Adrenal gland (tissue), 19 donors: ENCODE data around the gene COX7C. TPM values are rescaled to one million over a fixed set of nuclear protein-coding genes. Genes with fewer than 3 reads are reported as not detected.
"Not testable (repeated sequence)": the region's sequence is repeated elsewhere in the genome, so short reads cannot be mapped to it uniquely, and the experiment has no call there.

Experiments
- DNase-seq, 7 donors: peaks; one replicate each; pipeline ENCODE4 v3.0.0-alpha.2; 2019 to 2020
- H3K27ac ChIP-seq, 5 donors: fragments of 200-600 bp; sonication (generic) in 4 of 5; 1 replicate in 3 of 5; 2 replicates in 2 of 5; pipeline versions ENCODE4 v1.5.1 to v1.8.0; 2016 to 2020; ENCODE audit warnings: mild to moderate bottlenecking in 1 of 5
- H3K27me3 ChIP-seq: fragments of 200-600 bp; 2 replicates; pipeline ENCODE4 v1.8.0; 2021
- H3K36me3 ChIP-seq, 2 donors: fragments of 200-600 bp; replicated peaks in 1 of 2; 1 replicate in 1 of 2; 2 replicates in 1 of 2; pipeline versions ENCODE4 v1.5.1 to v1.8.0; 2018 to 2022
- H3K4me1 ChIP-seq, 2 donors: fragments of 200-600 bp; replicated peaks in 1 of 2; 1 replicate in 1 of 2; 2 replicates in 1 of 2; pipeline versions ENCODE4 v1.5.1 to v1.8.0; 2018 to 2021
- H3K4me3 ChIP-seq, 4 donors: fragments of 200-600 bp; sonication (generic) in 3 of 4; one replicate each; pipeline ENCODE4 v1.5.1; 2016 to 2018
- H3K9me3 ChIP-seq, 3 donors: fragments of 200-600 bp; sonication (generic) in 1 of 3; replicated peaks in 1 of 3; 1 replicate in 2 of 3; 2 replicates in 1 of 3; pipeline versions ENCODE4 v1.5.1 to v1.8.0; 2016 to 2021
- POLR2A ChIP-seq, 2 donors: fragments of 450-650 bp; IDR thresholded peaks; one replicate each; pipeline ENCODE4 v1.6.1; 2017; ENCODE audit warnings: antibody characterized with exemption in 2 of 2, mild to moderate bottlenecking in 2 of 2, moderate library complexity in 1 of 2
- WGBS, 4 donors: extraction: QIAGEN DNeasy Blood & Tissue Kit in 2 of 4; methylation state at CpG; one replicate each; pipeline versions ENCODE4 v1.1.5 to v1.1.7; 2013 to 2017; 5-methylcytosine and 5-hydroxymethylcytosine counted together
- intact Hi-C, 2 donors: fragments of 100-400 bp; cut with DNase I; formaldehyde crosslinking; loops; one replicate each; pipeline versions ENCODE4 v1.14.1 to v1.15.0; 2022 to 2023
- long read RNA-seq, 10 donors: library from polyadenylated mRNA in 3 of 10; unstranded in 2 of 10; stranded (forward) in 1 of 10; transcript quantifications; one replicate each; pipeline ENCODE4 v2.0.0 and lab custom pipeline, GENCODE V29; 2021 to 2026
- polyA plus RNA-seq, 3 donors: library from polyadenylated mRNA; stranded (reverse); fragments of 200-250 nt in 2 of 3; fragments of 350-450 nt in 1 of 3; fragmentation: Illumina TruSeq in 1 of 3; extraction: RNeasy Lipid Tissue Mini Kit (QIAGEN cat#74804) in 1 of 3; gene quantifications; one replicate each; pipeline ENCODE4 v1.2.3, GENCODE V29; 2013 to 2014
- total RNA-seq, 9 donors: library from RNA; depleted of rRNA in 4 of 9; stranded (reverse); fragments of >200 nt in 4 of 9; fragments of 120-200 nt in 1 of 9; fragmentation: NEBNext Ultra II Directional in 1 of 9; extraction: Animal tissue kit (Norgen Biotek cat#: 25700) in 1 of 9; gene quantifications; one replicate each; pipeline versions ENCODE4 v1.1.0 to v1.2.4, GENCODE V29; 2013 to 2023
- TF ChIP-seq, protein P1 (sequence below), 6 experiments: fragments of 450-650 bp in 4 of 6; fragments of 200-600 bp in 2 of 6; sonication (generic) in 1 of 6; IDR thresholded peaks; 1 replicate in 5 of 6; 2 replicates in 1 of 6; pipeline versions ENCODE4 v1.5.1 to v1.8.0; 2016 to 2021; ENCODE audit warnings: antibody characterized with exemption in 6 of 6, mild to moderate bottlenecking in 2 of 6, moderate library complexity in 1 of 6
- donor health status: healthy with polysubstance abuse.
- donor health status: Bipolar disorder and iron deficiency.
- donor health status: DM: yes; HTN: yes; CAD: no.
- donor health status: DM: no; HTN: no; CAD: no.
- donor health status: DM: no; HTN: no; CAD: no.
- donor health status: DM: yes; HTN: yes; CAD: no.

The COX7C gene, protein sequence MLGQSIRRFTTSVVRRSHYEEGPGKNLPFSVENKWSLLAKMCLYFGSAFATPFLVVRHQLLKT
- 100 to 1,000 TPM; 197 to 829 (median 632) TPM for total RNA-seq
- polyA plus RNA-seq, result 100 to 1,000 TPM; 550 to 934 (median 628) TPM
- long read RNA-seq, donor 1, transcript COX7C-205 (3 exons, 369 nt), result minor isoform, 47 of 745 reads
- long read RNA-seq, donor 1, transcript COX7C-201 (3 exons, 666 nt), result major isoform, 557 of 745 reads
- long read RNA-seq, donor 1, transcript COX7C-203 (2 exons, 1,584 nt), result minor isoform, 8 of 745 reads
- long read RNA-seq, donor 1, partial matches to known transcripts, result 55 of 745 reads
- long read RNA-seq, donor 1, other reads (novel, unspliced or antisense), result 75 of 745 reads
- long read RNA-seq, donor 2, transcript COX7C-205 (3 exons, 369 nt), result minor isoform, 43 of 578 reads
- long read RNA-seq, donor 2, transcript COX7C-201 (3 exons, 666 nt), result major isoform, 462 of 578 reads
- long read RNA-seq, donor 2, partial matches to known transcripts, result 26 of 578 reads
- long read RNA-seq, donor 2, other reads (novel, unspliced or antisense), result 43 of 578 reads
- long read RNA-seq, donor 3, transcript COX7C-201 (3 exons, 666 nt), result major isoform, 394 of 552 reads
- long read RNA-seq, donor 3, transcript COX7C-205 (3 exons, 369 nt), result minor isoform, 37 of 552 reads
- long read RNA-seq, donor 3, partial matches to known transcripts, result 67 of 552 reads
- long read RNA-seq, donor 3, other reads (novel, unspliced or antisense), result 53 of 552 reads
- long read RNA-seq, donor 4, transcript COX7C-201 (3 exons, 666 nt), result major isoform, 601 of 697 reads
- long read RNA-seq, donor 4, transcript COX7C-205 (3 exons, 369 nt), result minor isoform, 71 of 697 reads
- long read RNA-seq, donor 4, partial matches to known transcripts, result 0 of 697 reads
- long read RNA-seq, donor 4, other reads (novel, unspliced or antisense), result 25 of 697 reads
- long read RNA-seq, donor 5, transcript COX7C-205 (3 exons, 369 nt), result minor isoform, 34 of 375 reads
- long read RNA-seq, donor 5, transcript COX7C-201 (3 exons, 666 nt), result major isoform, 336 of 375 reads
- long read RNA-seq, donor 5, partial matches to known transcripts, result 1 of 375 reads
- long read RNA-seq, donor 5, other reads (novel, unspliced or antisense), result 4 of 375 reads
- long read RNA-seq, donor 6, transcript COX7C-205 (3 exons, 369 nt), result minor isoform, 58 of 639 reads
- long read RNA-seq, donor 6, transcript COX7C-201 (3 exons, 666 nt), result major isoform, 556 of 639 reads
- long read RNA-seq, donor 6, partial matches to known transcripts, result 0 of 639 reads
- long read RNA-seq, donor 6, other reads (novel, unspliced or antisense), result 24 of 639 reads
- long read RNA-seq, donor 7, transcript COX7C-205 (3 exons, 369 nt), result minor isoform, 33 of 408 reads
- long read RNA-seq, donor 7, transcript COX7C-201 (3 exons, 666 nt), result major isoform, 307 of 408 reads
- long read RNA-seq, donor 7, partial matches to known transcripts, result 26 of 408 reads
- long read RNA-seq, donor 7, other reads (novel, unspliced or antisense), result 39 of 408 reads
- long read RNA-seq, donor 8, transcript COX7C-203 (2 exons, 1,584 nt), result minor isoform, 7 of 561 reads
- long read RNA-seq, donor 8, transcript COX7C-201 (3 exons, 666 nt), result major isoform, 412 of 561 reads
- long read RNA-seq, donor 8, transcript COX7C-205 (3 exons, 369 nt), result minor isoform, 43 of 561 reads
- long read RNA-seq, donor 8, partial matches to known transcripts, result 32 of 561 reads
- long read RNA-seq, donor 8, other reads (novel, unspliced or antisense), result 67 of 561 reads
- long read RNA-seq, donor 9, transcript COX7C-205 (3 exons, 369 nt), result minor isoform, 40 of 627 reads
- long read RNA-seq, donor 9, transcript COX7C-201 (3 exons, 666 nt), result major isoform, 471 of 627 reads
- long read RNA-seq, donor 9, partial matches to known transcripts, result 61 of 627 reads
- long read RNA-seq, donor 9, other reads (novel, unspliced or antisense), result 53 of 627 reads
- long read RNA-seq, donor 10, transcript COX7C-205 (3 exons, 369 nt), result minor isoform, 13 of 191 reads
- long read RNA-seq, donor 10, transcript COX7C-201 (3 exons, 666 nt), result major isoform, 143 of 191 reads
- long read RNA-seq, donor 10, partial matches to known transcripts, result 14 of 191 reads
- long read RNA-seq, donor 10, other reads (novel, unspliced or antisense), result 21 of 191 reads

DNA sequence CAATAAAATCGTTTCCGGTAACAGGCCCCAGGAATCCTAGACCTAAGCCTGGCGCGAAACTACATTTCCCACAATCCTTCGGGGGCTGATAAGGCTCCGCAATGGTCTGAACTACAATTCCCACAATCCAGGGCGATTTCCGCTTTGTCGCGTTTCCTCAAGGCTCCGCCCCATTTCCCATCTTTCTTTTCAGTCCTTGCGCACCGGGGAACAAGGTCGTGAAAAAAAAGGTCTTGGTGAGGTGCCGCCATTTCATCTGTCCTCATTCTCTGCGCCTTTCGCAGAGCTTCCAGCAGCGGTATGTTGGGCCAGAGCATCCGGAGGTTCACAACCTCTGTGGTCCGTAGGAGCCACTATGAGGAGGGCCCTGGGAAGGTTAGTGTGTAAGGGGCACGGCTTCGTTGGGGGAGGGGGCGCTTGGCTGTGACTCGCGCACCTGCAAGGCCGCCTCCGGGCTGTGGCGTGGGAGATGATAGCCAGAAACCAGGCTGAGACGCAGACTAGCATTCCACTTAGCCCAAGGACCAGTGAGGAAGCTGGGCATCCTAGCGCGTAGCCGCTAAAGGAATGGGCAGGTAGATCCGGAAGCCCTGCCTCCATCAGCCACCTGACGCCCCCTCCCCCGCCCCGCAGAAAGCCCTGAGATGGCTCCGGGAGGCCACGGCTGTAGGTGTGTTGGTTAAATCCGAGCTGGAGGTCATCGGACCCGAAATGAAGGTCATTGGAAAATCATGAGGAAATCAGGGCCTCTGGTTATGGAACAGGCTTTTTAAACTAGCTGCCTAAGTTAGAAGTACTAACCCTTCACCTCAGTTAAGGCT lies at the start of gene COX7C:
COX7C (plus strand) TSS at position 186 of the 821 bp plus-strand sequence; CDS start at position 301, 115 bp downstream.
- TF ChIP-seq, protein P1, sequence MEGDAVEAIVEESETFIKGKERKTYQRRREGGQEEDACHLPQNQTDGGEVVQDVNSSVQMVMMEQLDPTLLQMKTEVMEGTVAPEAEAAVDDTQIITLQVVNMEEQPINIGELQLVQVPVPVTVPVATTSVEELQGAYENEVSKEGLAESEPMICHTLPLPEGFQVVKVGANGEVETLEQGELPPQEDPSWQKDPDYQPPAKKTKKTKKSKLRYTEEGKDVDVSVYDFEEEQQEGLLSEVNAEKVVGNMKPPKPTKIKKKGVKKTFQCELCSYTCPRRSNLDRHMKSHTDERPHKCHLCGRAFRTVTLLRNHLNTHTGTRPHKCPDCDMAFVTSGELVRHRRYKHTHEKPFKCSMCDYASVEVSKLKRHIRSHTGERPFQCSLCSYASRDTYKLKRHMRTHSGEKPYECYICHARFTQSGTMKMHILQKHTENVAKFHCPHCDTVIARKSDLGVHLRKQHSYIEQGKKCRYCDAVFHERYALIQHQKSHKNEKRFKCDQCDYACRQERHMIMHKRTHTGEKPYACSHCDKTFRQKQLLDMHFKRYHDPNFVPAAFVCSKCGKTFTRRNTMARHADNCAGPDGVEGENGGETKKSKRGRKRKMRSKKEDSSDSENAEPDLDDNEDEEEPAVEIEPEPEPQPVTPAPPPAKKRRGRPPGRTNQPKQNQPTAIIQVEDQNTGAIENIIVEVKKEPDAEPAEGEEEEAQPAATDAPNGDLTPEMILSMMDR (IDR thresholded peaks at IDR 0.05), result no peak
- peak; percentile 82 to 88 for TF ChIP-seq POLR2A (IDR thresholded peaks at IDR 0.05)
- intact Hi-C loops, result no loop called here
- H3K4me1 ChIP-seq, result peaks cover 0 to 12% of the 10 kb centered on the region in 2 donors
- no peaks in the 10 kb centered on the region for H3K9me3 ChIP-seq
- H3K27ac ChIP-seq, result peak within 1 kb of the TSS in 4 of 5 donors; percentile 73 to 88 (median 81)
- peak within 1 kb of the TSS; percentile 59 to 94 (median 78) for H3K4me3 ChIP-seq
- DNase-seq, result peak; percentile 91 to 98 (median 96)
- no peaks in the 10 kb centered on the region for H3K27me3 ChIP-seq
- 0 to 1% (median 0%) methylated on average over 26 to 41 of the region's 41 CpGs for WGBS, 4 donors
- H3K36me3 ChIP-seq, result peaks cover 0 to 21% of the 10 kb centered on the region in 2 donors

DNA sequence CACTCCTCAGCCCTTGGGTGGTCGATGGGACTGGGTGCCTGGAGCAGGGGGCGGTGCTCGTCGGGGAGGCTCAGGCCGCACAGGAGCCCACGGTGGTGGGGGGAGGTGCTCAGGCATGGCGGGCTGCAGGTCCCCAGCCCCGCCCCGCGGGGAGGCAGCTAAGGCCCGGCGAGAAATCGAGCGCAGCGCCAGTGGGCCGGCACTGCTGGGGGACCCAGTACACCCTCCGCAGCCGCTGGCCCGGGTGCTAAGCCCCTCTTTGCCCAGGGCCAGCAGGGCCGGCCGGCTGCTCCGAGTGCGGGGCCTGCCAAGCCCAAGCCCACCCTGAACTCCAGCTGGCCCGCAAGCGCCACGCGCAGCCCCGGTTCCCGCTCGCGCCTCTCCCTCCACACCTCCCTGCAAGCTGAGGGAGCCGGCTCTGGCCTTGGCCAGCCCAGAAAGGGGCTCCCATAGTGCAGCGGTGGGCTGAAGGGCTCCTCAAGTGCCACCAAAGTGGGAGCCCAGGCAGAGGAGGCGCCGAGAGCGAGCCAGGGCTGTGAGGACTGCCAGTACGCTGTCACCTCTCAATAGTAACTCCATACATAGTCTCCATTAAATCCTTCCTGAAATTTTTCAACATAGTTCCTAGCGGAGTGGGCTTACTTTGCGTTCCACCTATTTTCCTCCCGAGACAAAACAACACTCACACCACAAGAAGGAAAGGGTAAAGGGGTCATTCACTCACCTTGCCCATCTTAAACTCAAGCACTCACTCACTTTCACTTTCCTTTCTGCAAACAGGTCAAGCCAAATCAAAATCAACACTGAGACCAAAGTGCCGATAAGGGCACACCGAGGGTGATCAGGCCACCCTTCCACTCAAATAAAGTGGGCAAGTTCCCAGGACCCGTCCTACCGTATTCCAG lies 48.0 kb upstream of the COX7C start:
- DNase-seq, intact Hi-C loops, H3K36me3 ChIP-seq, H3K27ac ChIP-seq, H3K4me3 ChIP-seq, H3K27me3 ChIP-seq, H3K9me3 ChIP-seq, H3K4me1 ChIP-seq: not testable (repeated sequence)
- WGBS, 4 donors, result 86 to 92% (median 91%) methylated on average over 8 to 43 of the region's 44 CpGs

DNA sequence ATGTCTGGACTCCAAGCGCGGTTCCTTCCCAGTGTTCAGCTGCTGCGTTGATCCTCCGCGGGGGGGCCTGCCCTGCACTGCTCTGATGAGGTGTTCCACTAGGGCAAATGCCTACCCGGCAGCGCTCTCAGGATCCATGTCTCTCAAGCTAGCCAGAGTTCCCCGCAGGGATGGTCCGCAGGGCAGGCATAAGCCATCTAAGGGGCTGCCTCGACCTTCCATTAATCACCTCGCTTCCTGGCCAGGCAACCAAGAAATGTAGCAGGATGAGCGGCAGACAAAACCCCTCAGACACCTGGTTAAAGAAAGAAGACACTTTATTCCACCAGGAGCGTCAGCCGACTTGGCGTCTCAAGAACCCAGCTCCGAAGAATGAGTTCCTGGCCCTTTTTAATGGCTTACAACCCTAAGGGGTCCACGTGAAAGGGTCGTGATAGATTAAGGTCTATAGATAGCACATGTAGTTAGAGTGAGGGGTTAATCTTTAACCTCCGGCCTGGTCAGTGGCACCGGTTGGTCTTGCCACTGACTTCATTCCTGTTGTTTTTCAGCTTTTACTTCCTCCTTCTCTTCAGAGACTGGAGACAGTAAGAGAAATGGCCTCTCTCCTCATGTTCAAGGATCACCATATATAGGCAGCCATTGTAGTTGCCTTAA lies 47.2 kb upstream of the COX7C start:
- H3K27ac ChIP-seq, result no peak overlapping the region
- H3K9me3 ChIP-seq, result no peaks in the 10 kb centered on the region
- DNase-seq, result no peak
- H3K4me1 ChIP-seq, result no peaks in the 10 kb centered on the region
- intact Hi-C loops, result no loop called here
- WGBS, 4 donors, result 88 to 90% (median 89%) methylated on average over 15 to 20 of the region's 20 CpGs
- no peak for TF ChIP-seq POLR2A (IDR thresholded peaks at IDR 0.05)
- TF ChIP-seq, protein P1 (IDR thresholded peaks at IDR 0.05), result no peak
- H3K4me3 ChIP-seq, result no peak overlapping the region
- no peaks in the 10 kb centered on the region for H3K36me3 ChIP-seq
- H3K27me3 ChIP-seq, result no peaks in the 10 kb centered on the region

DNA sequence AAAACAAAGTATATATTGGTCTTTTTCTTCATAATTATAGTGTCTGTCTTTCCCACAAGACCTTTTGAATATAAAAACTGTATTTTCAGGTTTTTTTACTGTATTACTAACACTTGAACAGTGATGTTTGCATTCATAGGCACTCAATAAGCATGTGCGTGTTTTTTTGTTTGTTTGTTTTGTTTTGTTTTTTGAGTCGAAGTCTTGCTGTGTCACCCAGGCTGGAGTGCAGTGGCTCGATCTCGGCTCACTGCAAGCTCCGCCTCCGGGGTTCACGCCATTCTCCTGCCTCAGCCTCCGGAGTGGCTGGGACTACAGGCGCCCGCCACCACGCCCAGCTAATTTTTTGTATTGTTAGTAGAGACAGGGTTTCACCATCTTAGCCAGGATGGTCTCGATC lies 46.6 kb upstream of the COX7C start:
- H3K27me3 ChIP-seq, H3K4me3 ChIP-seq, DNase-seq, intact Hi-C loops, H3K4me1 ChIP-seq, H3K9me3 ChIP-seq, H3K27ac ChIP-seq, H3K36me3 ChIP-seq: not testable (repeated sequence)
- 88 to 92% (median 89%) methylated on average over 12 of the region's 12 CpGs for WGBS, 4 donors
